Activated CD4-positive, alpha-beta T cell treated with anti-CD3 and anti-CD28 coated beads for 4 hours (primary cell): ENCODE data around the gene VPS37B.
A peak's percentile ranks its signal among the peaks of the same experiment; 100 is the strongest.
"Not testable (repeated sequence)": the region's sequence is repeated elsewhere in the genome, so short reads cannot be mapped to it uniquely, and the experiment has no call there.

ENCODE experiments used
- DNase-seq, 2 donors: peaks; one replicate each; pipeline ENCODE4 v3.0.0-alpha.2; 2020

Gene VPS37B, protein sequence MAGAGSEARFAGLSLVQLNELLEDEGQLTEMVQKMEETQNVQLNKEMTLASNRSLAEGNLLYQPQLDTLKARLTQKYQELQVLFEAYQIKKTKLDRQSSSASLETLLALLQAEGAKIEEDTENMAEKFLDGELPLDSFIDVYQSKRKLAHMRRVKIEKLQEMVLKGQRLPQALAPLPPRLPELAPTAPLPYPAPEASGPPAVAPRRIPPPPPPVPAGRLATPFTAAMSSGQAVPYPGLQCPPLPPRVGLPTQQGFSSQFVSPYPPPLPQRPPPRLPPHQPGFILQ

DNA sequence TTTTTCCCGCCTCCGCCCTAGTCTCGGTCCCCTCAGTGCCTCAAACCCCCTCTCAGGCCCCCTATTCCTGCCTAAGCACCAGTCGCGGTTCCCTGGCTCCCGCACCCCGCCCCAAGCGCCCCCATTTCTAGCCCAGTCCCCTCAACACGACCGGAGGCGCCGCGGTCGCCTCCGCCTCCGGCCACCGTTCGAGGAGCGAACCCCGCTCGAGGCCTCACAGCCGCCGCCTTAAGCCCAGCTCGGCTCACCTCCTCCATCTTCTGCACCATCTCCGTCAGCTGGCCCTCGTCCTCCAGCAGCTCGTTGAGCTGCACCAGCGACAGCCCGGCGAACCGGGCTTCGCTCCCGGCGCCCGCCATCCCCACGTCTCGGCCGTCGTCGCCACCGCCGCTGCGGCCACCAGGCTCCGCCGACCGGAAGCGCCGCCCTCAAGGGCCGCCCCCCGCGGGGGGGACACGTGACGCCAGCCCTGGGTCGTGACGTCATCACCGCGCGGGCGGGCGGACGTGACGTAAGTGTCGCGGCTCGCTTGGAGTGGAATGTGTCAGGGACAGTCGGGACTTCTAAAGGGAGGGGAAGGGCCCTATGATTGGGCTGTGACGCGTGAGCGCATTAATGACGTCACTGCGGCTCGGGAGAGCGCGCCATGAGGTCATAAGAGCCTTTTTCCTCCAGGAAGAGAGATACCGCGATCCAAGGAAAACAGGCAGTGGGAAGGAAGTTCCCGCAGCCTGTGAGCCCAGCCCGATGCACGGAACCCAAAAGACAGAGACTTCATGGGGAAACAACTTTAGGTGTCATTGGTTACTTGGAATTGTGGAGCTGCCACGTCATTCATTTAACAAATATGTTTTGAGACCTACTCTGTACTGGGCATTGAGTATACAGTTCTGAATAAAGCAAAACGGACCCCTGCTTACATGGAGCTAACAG lies at the start of gene VPS37B:
Gene VPS37B (minus strand): TSS at position 421 of the 933 bp plus-strand sequence. CDS start 62 bp downstream, at position 359.
- peak; percentile 87 for DNase-seq

DNA sequence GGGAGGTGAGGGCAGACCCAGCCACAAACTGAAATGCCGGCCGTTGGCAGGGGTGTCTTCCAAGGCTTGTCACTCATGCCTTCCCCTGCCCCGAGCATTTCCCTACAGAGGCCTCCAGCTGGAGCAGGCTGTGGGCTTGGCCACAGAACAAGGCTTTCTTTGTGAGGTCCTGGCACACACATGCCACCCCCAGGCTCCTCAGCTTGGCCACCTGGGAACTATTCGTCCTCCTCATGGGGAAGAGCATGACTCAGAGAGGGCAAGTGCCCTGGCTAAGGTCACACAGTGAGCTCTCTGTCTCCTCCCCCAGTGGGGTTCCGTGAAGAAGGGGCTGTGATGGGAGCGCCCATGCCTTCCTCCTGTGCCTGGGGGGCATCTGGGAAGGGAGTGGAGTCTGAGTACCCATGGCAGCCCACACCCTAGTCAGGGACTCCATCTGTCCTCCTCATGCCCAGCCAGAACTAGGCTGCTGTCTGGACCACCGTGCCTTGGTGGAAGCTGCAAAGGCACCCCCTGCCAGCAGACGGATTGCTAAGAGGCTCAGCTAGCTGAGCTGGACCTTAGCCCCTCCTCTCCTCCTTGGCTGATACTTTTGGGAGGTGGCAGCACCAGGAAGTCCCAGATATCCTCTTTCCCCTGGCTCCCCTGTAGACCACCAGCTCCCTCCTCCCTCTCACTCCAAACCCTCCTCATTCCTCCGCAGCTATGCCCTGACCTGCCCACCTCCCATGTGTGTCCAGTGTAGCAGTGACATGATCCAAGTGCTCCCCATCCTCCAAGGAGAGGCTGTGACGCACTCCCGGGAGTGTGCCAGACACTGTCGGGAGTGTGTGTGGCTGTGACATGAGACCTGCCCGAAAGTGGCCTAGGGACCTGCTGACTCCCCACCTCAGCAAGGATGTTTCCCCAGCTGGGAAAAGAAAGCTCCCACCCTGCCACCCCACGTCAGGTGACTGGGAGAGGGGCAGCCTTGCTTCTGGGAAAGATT lies 49.0 kb upstream of the VPS37B start:
- DNase-seq, result no peak

DNA sequence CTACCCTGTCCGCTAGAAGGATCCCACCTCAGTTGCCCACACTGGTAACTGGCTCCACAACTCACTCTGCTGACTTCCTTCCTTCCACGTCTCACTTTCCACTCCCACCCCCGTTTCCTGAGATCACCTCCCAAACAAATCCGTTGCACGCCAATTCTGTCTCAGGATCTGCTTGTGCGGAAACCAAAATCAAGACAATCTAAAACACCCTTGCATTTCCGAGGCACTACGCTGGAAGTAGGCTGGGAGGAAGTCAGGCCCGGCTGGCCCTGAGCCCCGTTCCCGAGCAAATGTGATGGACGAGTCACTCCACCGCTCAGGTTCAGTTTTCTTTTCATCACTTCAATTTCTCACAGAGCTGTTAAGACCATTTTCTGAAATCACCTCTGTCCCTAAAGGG lies 47.3 kb upstream of the VPS37B start:
- DNase-seq, result no peak

DNA sequence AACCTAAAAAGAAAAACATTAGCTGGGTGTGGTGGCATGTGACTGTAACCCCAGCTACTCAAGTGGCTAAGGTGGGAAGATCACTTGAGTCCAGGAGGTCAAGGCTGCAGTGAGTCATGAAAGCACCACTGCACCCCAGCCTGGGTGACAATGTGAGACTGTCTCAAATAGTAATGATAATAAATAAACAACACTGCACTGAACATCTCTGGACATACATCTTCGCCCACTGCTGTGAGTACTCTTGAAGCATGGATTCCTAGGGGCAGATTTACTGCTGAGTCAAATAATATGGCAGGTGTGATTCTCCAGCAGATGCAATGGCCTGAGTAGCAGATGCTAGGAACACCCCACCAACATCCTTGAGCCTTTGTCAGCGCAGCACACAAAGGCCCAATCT lies 46.7 kb upstream of the VPS37B start:
- DNase-seq, result no peak

GRCh38 chr12:122941351-122941750 lies 45.4 kb upstream of the VPS37B start:
- not testable (repeated sequence) for DNase-seq

DNA sequence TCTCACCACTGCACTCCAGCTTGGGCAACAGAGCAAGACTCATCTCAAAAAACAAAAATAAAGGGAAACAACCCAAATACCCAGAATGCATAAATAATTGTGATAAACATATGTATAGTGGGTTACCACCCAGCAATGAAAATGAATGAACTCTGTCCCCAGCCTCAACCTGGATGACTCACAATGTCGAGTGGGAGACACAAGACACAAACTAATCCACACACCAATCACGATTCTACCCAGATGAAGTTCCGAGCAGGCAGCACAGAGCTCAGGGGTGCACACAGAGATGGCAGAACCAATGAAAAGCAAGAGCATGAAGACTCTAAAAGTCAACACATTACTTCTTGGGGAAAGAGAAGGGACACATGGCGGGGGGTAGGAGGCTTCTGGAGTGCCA lies 43.2 kb upstream of the VPS37B start:
- no peak for DNase-seq

- no peak for DNase-seq
Observed at GRCh38 chr12:122937622-122938091, 41.7 kb upstream of the VPS37B start.

DNA sequence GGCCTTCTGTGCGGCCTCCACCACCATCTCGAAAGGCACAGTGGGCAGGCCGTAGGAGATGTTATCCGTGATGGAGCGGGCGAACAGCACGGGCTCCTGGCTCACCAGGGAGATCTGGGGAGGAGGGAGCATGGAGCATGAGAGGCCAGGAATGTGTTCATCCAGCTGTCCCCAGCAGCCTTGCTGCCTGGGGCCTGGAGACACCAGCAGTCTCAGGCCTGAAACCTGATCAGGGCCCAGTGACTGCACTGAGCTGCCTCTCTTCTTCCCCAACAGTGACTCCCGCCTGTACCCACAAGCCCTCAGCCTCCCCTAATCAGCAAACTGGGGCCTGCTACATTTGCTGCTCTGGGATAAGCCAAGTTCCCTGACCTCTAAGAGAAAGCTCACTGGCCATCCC lies 39.4 kb upstream of the VPS37B start:
- DNase-seq, result no peak

- DNase-seq, result no peak
Observed at GRCh38 chr12:122934722-122935121, 38.8 kb upstream of the VPS37B start.

DNA sequence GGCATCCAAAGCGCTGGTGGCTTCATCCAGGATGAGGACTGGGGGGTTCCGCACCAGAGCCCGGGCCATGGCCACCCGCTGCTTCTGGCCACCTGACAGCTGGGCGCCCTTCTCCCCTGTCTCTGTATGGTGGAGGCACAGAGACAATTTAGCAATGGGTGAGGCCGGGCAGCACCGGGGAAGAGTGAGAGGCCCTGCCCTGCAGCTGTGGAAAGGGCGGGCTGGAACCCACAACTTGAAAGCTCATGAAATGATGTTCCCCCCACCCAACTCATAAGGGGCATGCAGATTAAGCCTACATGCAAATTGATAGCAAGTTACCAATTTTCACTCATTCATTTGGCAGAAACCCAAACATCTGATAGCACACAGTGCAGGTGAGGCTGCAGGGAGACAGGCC lies 36.3 kb upstream of the VPS37B start:
- DNase-seq, result no peak

- no peak for DNase-seq
Observed at GRCh38 chr12:122929812-122930211, 33.9 kb upstream of the VPS37B start.

DNA sequence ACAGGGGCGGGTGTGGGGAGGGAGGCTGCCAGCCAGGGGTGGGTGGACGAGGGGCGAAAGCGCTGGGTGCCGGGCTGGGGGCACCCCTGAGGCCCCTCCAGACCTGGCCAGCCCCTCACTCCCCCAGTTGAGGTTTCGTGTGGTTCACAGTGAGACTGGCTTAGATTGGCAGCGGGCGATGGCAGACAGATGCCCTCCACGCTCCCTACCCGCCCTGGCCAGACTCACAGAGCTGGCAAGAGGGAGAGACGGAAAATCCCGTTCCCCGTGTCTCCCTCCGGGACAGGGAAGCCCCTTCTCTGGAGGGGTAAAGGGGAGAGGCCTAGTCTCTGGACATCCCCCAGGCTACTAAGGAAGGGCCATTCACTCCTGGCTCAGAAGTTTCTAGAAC lies 33.2 kb upstream of the VPS37B start:
- DNase-seq, result no peak

DNA sequence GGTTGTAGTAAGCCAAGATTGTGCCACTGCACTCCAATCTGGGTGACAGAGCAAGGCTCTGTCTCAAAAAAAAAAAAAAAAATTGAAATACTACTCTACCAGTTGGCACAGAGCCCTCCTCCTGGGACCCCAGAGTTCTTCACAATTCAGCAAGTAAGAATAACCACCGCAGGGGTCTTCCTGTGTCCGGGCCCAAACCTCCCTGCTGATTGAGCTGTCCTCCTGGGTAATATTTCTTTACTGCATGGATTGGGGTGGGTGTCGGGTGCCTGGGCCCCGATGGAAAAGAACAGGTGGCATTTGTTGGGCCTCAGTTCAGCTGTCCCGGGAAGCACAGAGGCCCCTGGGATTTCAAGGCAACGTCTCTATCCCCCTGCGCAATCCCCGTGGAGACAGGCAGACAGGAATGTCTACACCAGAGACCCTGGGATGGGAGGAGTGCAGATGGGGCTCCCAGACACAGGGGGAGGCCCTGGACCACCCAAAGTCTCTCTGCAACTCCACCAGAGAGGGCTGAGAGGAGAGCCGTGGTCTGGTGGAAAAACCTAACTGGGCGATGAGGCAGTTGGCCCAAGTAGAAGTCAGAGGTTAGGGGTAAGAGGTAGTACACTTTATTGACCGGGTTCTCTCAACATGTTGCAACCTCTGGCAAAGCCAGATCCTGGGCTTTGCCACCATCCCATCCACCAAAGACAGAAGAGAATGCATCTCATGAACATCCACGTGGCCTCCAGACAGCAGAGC lies 32.7 kb upstream of the VPS37B start:
- DNase-seq, result no peak

- DNase-seq, result no peak
Observed at GRCh38 chr12:122927756-122928403, 32.0 kb upstream of the VPS37B start.

- DNase-seq, result no peak
Observed at GRCh38 chr12:122921917-122922316, 26.0 kb upstream of the VPS37B start.

- DNase-seq, result no peak
Observed at GRCh38 chr12:122920687-122921086, 24.8 kb upstream of the VPS37B start.

GRCh38 chr12:122918827-122919226 lies 22.9 kb upstream of the VPS37B start:
- no peak for DNase-seq

DNA sequence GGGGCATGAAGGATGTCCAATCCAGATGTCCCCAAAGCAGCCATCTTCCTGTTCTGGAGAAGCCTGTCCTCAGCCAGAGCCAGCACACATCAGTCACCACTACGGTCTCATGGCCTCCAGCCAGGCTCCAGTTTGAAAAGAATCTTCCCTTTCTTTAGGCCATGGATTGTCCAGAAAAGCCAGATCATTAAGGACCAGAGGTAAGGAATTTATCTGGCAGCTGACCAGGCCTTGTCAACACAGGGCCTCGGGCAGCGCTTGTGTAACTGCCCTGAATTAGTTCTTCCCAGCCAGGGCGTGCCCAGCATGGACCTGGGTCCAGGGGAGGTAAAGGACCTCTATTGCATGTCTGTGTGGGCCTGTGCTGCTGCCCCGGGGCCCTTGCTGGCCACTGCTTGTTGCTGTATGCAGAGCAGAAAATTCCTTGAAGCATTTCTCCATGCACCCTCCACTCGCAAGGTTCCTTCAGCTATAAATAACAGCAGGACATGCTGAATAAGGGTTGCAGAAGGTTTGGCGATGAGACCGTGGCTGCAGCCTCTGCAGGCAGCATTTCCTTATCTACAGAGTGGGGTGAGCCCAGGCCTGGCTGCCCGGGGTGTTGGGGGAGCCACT lies 21.7 kb upstream of the VPS37B start:
- no peak for DNase-seq

DNA sequence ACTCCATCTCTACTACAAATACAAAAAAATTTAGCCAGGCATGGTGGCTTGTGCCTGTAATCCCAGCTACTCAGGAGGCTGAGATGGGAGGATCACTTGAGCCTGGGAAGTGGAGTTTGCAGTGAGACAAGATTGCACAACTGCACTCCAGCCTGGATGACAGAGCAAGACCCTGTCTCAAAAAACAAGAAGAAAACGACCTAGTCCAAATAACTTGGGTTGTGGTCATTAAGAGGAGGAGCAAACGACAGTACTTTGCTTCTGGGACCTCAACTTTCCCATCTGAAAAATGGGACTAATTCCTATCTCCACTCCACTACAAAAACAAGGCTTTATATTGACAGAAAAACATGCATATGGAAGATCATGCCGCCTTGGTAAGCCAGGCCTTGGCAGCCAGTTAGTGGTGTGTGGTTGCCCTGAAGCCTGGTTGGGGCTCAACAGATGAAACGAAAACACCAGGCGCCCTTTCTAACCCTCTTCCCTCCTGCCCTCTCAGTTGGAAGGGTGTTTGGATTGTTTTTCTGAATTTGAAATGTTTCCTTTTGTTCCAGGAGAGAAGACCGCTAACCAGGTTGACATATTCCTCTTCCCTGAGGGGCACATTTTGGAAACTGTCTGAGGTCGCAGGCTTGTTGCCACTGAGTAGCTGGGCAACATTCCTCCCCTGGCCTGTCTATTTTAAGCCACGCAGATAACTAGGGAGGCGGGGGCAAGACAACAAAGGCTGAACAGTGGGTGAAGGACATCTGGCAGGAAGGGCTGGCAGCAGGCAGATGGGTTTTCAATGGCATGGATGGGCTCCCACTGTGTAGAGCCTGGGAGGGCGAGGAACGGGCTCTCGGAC lies 13.7 kb upstream of the VPS37B start:
- DNase-seq, result no peak

DNA sequence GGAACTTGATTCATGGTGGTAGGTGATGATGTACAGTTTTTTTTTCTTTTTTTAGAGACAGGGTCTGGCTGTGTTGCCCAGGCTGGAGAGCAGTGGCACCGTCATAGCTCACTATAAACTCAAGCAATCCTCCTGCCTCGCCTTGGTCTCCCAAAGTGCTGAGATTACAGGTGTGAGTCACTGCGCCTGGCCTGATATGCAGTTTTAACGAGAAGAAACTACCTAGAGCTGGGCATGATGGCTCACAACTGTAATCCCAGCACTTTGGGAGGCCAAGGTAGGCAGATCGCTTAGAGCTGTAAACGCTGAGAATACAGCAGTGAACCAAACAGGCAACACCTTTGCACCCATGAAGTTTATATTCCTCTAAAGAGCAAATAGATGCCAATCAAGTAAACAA lies 13.0 kb upstream of the VPS37B start:
- DNase-seq, result no peak
